GM12878 (cell line): ENCODE measurements around the gene ABHD6. TPM values are rescaled to one million over a fixed set of nuclear protein-coding genes. Genes with fewer than 3 reads are reported as not detected.

Source experiments
- BMI1 ChIP-seq: fragments of 450-650 bp; IDR thresholded peaks from 2 replicates; pipeline ENCODE4 v1.6.1; 2016; ENCODE audit warnings: mild to moderate bottlenecking, moderate library complexity, borderline replicate concordance
- CHD4 ChIP-seq: fragments of 200-600 bp; sonication (generic); IDR thresholded peaks from 2 replicates; pipeline ENCODE4 v1.6.1; 2016; ENCODE audit warnings: mild to moderate bottlenecking
- ESRRA ChIP-seq: IDR thresholded peaks from 2 replicates; pipeline ENCODE4 v1.6.1; 2012; ENCODE audit warnings: mild to moderate bottlenecking, low read length, improper control_type of control experiment
- MTA2 ChIP-seq: fragments of 450-650 bp; IDR thresholded peaks from 2 replicates; pipeline ENCODE4 v1.6.1; 2016; ENCODE audit warnings: low read depth, mild to moderate bottlenecking, moderate library complexity
- NKRF ChIP-seq: fragments of 450-650 bp; conservative IDR thresholded peaks from 2 replicates; pipeline ENCODE4 v1.6.1; 2017; ENCODE audit warnings: mild to moderate bottlenecking, moderate library complexity
- PAX5 ChIP-seq: IDR thresholded peaks from 2 replicates; pipeline ENCODE4 v1.6.1; 2011; ENCODE audit warnings: low read depth, low read length, borderline replicate concordance
- SMARCA5 ChIP-seq: fragments of 450-650 bp; IDR thresholded peaks from 2 replicates; pipeline ENCODE4 v1.6.1; 2017; ENCODE audit warnings: mild to moderate bottlenecking
- SP1 ChIP-seq: IDR thresholded peaks from one replicate; pipeline ENCODE4 v1.6.1; 2011; ENCODE audit warnings: low read depth, low read length
- TBL1XR1 ChIP-seq: IDR thresholded peaks from 2 replicates; pipeline ENCODE4 v1.6.1; 2012; ENCODE audit warnings: low read depth, low read length, improper control_type of control experiment
- TCF3 ChIP-seq: IDR thresholded peaks from 2 replicates; pipeline ENCODE4 v1.6.1; 2012; ENCODE audit warnings: low read depth, mild to moderate bottlenecking, low read length, borderline replicate concordance; ENCODE audit not compliant: insufficient read depth
- TCF7 ChIP-seq: IDR thresholded peaks from 2 replicates; pipeline ENCODE4 v1.6.1; 2014; ENCODE audit warnings: antibody characterized with exemption, borderline replicate concordance
- WRNIP1 ChIP-seq: IDR thresholded peaks from 2 replicates; pipeline ENCODE4 v1.6.1; 2011; ENCODE audit warnings: low read depth, low read length, improper control_type of control experiment, borderline replicate concordance
- YY1 ChIP-seq: IDR thresholded peaks from 2 replicates; pipeline ENCODE4 v1.6.1; 2011; ENCODE audit warnings: low read depth, mild to moderate bottlenecking, low read length
- polyA plus RNA-seq, 11 experiments: library from polyadenylated mRNA; depleted of rRNA in 4 of 11; unstranded in 6 of 11; stranded (reverse) in 5 of 11; fragments of >200 nt; fragmentation: Nextera tagmentation in 4 of 11; fragmentation: Illumina TruSeq in 1 of 11; extraction: Ambion mirVana in 4 of 11; extraction: Trizol in 1 of 11; gene quantifications; 1 replicate in 1 of 11; 2 replicates in 10 of 11; pipeline versions ENCODE4 v1.2.1 to v1.2.3, GENCODE V29; 2011 to 2016; ENCODE audit warnings: inconsistent platforms in 2 of 11, missing spikeins in 2 of 11, low read depth in 1 of 11
- total RNA-seq, 4 experiments: library from RNA; depleted of rRNA in 3 of 4; stranded (reverse); fragments of >200 nt in 3 of 4; fragmentation: Illumina TruSeq in 1 of 4; extraction: Trizol in 1 of 4; gene quantifications; 2 replicates each; pipeline versions ENCODE4 v1.2.1 to v1.2.3, GENCODE V29; 2013 to 2021
- TF ChIP-seq, protein P1 (sequence below): fragments of 450-650 bp; IDR thresholded peaks from 2 replicates; pipeline ENCODE4 v1.6.1; 2017; ENCODE audit warnings: mild to moderate bottlenecking, low read depth, inconsistent platforms; ENCODE audit not compliant: poor library complexity, severe bottlenecking

Gene ABHD6
- total and polyA plus RNA-seq, 10 of the 15 experiments (the other 5 are each of a cell fraction or from before 2014, with no cell fraction given) = 1.4 to 33.2 (median 3.2) TPM

- no peak for TF ChIP-seq NKRF
- TF ChIP-seq YY1 = no peak
- no peak for TF ChIP-seq SMARCA5
- TF ChIP-seq ESRRA = no peak
- TF ChIP-seq PAX5 = no peak
- no peak for TF ChIP-seq MTA2
- no peak for TF ChIP-seq WRNIP1
- TF ChIP-seq, protein P1, sequence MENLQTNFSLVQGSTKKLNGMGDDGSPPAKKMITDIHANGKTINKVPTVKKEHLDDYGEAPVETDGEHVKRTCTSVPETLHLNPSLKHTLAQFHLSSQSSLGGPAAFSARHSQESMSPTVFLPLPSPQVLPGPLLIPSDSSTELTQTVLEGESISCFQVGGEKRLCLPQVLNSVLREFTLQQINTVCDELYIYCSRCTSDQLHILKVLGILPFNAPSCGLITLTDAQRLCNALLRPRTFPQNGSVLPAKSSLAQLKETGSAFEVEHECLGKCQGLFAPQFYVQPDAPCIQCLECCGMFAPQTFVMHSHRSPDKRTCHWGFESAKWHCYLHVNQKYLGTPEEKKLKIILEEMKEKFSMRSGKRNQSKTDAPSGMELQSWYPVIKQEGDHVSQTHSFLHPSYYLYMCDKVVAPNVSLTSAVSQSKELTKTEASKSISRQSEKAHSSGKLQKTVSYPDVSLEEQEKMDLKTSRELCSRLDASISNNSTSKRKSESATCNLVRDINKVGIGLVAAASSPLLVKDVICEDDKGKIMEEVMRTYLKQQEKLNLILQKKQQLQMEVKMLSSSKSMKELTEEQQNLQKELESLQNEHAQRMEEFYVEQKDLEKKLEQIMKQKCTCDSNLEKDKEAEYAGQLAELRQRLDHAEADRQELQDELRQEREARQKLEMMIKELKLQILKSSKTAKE = no peak
- no peak for TF ChIP-seq BMI1
- no peak for TF ChIP-seq CHD4
- no peak for TF ChIP-seq SP1
- no peak for TF ChIP-seq TCF3
- TF ChIP-seq TCF7 = no peak
- no peak for TF ChIP-seq TBL1XR1
- TF ChIP-seq, all 136 proteins: peak for 0
These were observed 85.2 kb downstream of the ABHD6 start (continued) for GRCh38 chr3:58322793-58323192.
